Esophagus squamous epithelium (tissue), 4 donors: ENCODE results near the gene DCD.

Experiments
- CTCF ChIP-seq, 6 experiments: fragments of 450-650 bp in 4 of 6; fragments of 200-600 bp in 2 of 6; sonication (generic) in 2 of 6; IDR thresholded peaks; one replicate each; pipeline ENCODE4 v1.5.1; 2016 to 2019; ENCODE audit warnings: antibody characterized with exemption in 6 of 6, mild to moderate bottlenecking in 4 of 6, moderate library complexity in 4 of 6
- POLR2A ChIP-seq, 4 donors: fragments of 450-650 bp; IDR thresholded peaks; one replicate each; pipeline ENCODE4 v1.6.1; 2017; ENCODE audit warnings: antibody characterized with exemption in 4 of 4, mild to moderate bottlenecking in 4 of 4, moderate library complexity in 3 of 4

DNA sequence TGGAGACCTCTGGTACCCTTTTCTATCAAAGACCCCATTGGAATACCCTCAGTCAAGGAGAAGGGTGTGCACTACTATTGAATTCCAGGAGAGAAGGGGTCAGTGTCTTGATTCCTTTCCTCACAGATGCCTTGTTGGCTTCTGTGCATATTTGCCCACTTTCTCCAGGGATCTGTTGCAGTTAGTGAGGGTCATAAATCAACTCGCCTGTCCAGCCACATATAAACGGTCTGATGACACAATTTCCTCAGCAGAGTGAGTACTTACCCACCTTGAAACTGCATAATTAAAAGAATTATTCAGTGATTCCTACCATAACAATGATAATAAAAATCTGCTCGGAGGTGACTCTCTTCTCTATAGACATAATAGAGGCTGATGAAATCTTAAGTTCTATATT, 13.9 kb upstream of the DCD start:
- TF ChIP-seq CTCF (IDR thresholded peaks at IDR 0.05) (no peak), POLR2A (IDR thresholded peaks at IDR 0.05) (no peak)
